Mucosa of rectum (tissue), 2 donors: ENCODE results near the gene IVNS1ABP.

ENCODE experiments used
- H3K27ac ChIP-seq, 2 donors: one replicate each; pipeline ENCODE4 v1.7.0; 2013; ENCODE audit warnings: inconsistent platforms in 2 of 2, low read depth in 2 of 2, low read length in 2 of 2
- H3K27me3 ChIP-seq, 2 donors: one replicate each; pipeline ENCODE4 v1.7.0; 2013; ENCODE audit warnings: low read length in 2 of 2; ENCODE audit not compliant: control insufficient read depth in 2 of 2, insufficient read depth in 2 of 2
- H3K36me3 ChIP-seq, 2 donors: one replicate each; pipeline ENCODE4 v1.7.0; 2013; ENCODE audit warnings: low read length in 2 of 2; ENCODE audit not compliant: control insufficient read depth in 2 of 2, insufficient read depth in 2 of 2
- H3K4me1 ChIP-seq, 2 donors: one replicate each; pipeline ENCODE4 v1.7.0; 2013; ENCODE audit warnings: low read length in 2 of 2, mild to moderate bottlenecking in 1 of 2; ENCODE audit not compliant: control insufficient read depth in 2 of 2, insufficient read depth in 2 of 2
- H3K4me3 ChIP-seq, 2 donors: one replicate each; pipeline ENCODE4 v1.7.0; 2013; ENCODE audit warnings: low read length in 2 of 2
- H3K9ac ChIP-seq, 2 donors: one replicate each; pipeline ENCODE4 v1.7.0; 2013; ENCODE audit warnings: low read length in 2 of 2, low read depth in 1 of 2, mild to moderate bottlenecking in 1 of 2
- H3K9me3 ChIP-seq, 2 donors: one replicate each; pipeline ENCODE4 v1.7.0; 2013; ENCODE audit warnings: low read length in 2 of 2; ENCODE audit not compliant: control insufficient read depth in 2 of 2
- donor health status: healthy.
- donor health status: Normal muscosa, but diverticular disease.

The IVNS1ABP gene

DNA sequence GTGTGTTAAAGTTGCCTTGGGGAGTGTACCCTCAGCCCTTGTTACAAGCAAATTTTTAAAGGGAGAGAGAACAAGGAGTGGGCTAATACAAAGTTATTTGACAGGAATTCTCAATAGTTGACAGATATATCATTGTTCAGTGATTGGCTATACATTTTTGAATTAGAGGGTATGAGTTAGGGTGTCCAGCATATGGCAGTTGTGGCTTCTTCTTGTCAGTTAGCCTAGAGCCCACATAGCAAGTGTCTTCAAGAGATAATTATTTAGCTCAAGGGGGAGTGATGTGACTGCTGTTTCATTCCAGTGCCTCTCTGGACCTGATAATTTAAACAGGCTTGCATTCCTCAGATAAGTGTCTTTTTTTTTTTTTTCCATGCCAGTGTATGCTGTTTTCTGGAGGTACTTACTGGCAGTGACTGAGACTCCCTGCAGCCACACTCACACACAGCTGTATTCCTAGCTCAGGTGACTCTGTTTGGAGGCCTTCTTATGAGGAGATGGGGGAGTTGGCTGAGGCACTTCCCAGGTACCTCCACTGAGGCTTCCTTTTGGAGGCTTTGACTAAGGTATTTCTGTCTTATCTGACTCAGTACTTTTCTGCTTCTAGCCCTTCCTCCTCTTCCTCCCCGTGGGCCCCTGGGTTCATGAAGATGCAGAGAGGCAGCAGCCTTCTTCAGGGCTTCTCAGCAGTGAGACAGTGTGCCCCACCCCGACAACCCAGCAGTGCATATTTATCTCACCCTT lies 32.3 kb downstream of the IVNS1ABP start:
- Histone ChIP-seq H3K27me3 (no peaks in the 10 kb centered on the region), H3K4me3 (no peak overlapping the region), H3K27ac (no peak overlapping the region), H3K4me1 (no peaks in the 10 kb centered on the region), H3K9me3 (no peaks in the 10 kb centered on the region), H3K36me3 (peaks cover 2 to 4% of the 10 kb centered on the region in 2 donors), H3K9ac (no peak overlapping the region)

DNA sequence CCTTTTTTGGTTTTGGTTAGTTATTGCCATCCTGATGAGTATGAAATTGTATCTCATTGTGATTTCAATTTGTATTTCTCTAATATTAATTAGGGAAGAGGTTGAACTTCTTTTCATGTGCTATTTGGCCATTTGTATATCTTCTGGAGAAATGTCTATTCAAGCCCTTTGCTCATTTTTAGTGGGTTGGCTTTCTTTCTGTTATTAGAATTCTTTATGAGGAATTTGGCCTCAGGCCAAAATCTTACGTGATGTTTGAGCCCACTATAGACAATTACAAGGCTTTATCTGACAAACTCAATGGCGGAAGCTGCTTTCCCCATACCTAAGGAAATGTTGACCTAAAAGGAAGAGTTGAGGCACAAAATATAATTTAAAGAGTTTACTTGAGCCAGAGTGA lies 32.9 kb downstream of the IVNS1ABP start:
- H3K4me1 ChIP-seq: no peaks in the 10 kb centered on the region
- peaks cover 2 to 4% of the 10 kb centered on the region in 2 donors for H3K36me3 ChIP-seq
- H3K27ac ChIP-seq: no peak overlapping the region
- H3K9ac ChIP-seq: no peak overlapping the region
- no peaks in the 10 kb centered on the region for H3K27me3 ChIP-seq
- H3K4me3 ChIP-seq: no peak overlapping the region
- no peaks in the 10 kb centered on the region for H3K9me3 ChIP-seq

DNA sequence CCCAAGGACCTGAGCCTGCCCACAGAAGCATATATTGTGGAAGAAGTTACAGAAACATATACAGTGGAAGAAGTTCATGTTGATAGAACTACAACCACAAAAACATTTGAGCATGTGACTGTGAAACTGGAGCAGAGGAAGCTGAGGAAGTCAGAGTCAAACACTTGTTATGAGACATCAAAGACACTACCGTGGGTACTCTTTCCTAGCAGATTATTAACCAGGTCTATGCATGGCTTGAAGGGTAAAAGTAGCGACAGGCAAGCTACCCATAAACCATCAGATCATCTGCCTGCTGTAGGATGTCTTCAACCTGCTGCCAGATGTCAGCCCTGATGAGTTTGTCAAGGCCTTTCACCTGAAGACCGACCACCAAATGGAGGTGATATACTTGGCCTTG lies 35.8 kb downstream of the IVNS1ABP start:
- no peaks in the 10 kb centered on the region for H3K9me3 ChIP-seq
- H3K36me3 ChIP-seq: peaks cover 4% of the 10 kb centered on the region in 2 donors
- no peak overlapping the region for H3K9ac ChIP-seq
- no peak overlapping the region for H3K27ac ChIP-seq
- H3K4me1 ChIP-seq: no peaks in the 10 kb centered on the region
- no peaks in the 10 kb centered on the region for H3K27me3 ChIP-seq
- no peak overlapping the region for H3K4me3 ChIP-seq

DNA sequence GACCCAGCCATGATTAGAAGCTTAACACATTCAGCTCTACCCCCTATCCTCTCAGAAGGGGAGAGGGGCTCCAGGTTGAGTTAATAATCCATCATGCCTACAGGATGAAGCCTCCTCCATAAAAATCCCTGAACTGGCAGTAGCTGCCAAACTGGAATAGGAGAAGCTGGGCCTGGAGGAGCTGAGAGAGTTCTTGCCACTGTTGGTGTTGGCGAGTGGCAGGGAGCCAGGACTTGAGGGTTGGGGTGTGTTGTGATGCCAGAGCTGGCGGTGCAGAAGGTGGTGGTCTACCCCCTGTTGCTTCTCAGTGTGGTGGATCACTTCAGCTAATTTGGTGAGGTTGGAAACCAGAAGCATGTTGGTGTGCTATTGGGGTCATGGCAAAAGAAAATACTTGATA lies 36.5 kb downstream of the IVNS1ABP start:
- Histone ChIP-seq H3K4me3 (no peak overlapping the region), H3K9me3 (no peaks in the 10 kb centered on the region), H3K36me3 (peaks cover 4% of the 10 kb centered on the region in 2 donors), H3K27ac (no peak overlapping the region), H3K4me1 (no peaks in the 10 kb centered on the region), H3K9ac (no peak overlapping the region), H3K27me3 (no peaks in the 10 kb centered on the region)

DNA sequence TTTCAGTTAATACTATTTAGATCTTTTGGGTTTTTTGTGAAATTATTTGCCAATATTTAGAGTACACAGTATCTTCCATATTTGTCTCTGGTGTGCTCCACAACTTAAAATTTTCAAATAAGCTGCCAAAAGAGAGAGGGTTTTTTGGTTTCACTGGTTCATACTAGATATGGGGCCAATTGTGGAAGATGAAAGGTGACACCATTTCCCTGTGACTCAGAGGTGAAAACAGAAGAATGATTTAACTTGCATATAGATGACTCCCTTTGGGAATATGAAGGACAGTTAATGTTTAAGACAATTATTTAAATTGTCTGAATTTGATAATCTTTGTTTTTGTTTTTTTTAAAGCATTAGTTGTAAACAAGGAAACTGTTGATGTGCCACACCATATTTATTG lies 37.5 kb downstream of the IVNS1ABP start:
- H3K4me1 ChIP-seq: no peaks in the 10 kb centered on the region
- H3K9me3 ChIP-seq: no peaks in the 10 kb centered on the region
- no peak overlapping the region for H3K27ac ChIP-seq
- H3K36me3 ChIP-seq: peaks cover 4% of the 10 kb centered on the region in 2 donors
- no peak overlapping the region for H3K9ac ChIP-seq
- no peaks in the 10 kb centered on the region for H3K27me3 ChIP-seq
- no peak overlapping the region for H3K4me3 ChIP-seq

DNA sequence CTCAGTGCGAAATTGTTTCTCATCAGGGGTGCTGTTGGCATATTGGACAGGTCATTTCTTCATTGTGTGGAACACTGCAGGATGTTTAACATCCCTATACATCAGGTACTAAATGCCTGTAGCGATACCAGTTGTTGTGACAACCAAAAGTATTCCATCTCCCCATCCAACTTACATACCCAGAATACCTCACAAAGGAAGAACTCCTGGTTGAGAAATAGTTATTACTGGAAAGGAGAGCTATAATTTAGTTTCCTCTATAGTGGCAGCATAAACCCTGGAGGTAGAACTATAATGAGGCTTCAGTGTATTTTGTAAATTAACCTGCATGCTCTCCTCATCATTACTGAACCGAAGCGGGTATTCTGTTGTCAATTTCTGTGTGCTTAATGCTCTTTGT lies 45.1 kb downstream of the IVNS1ABP start:
- H3K9me3 ChIP-seq: no peaks in the 10 kb centered on the region
- no peak overlapping the region for H3K9ac ChIP-seq
- H3K4me1 ChIP-seq: no peaks in the 10 kb centered on the region
- no peaks in the 10 kb centered on the region for H3K36me3 ChIP-seq
- H3K27ac ChIP-seq: no peak overlapping the region
- no peaks in the 10 kb centered on the region for H3K27me3 ChIP-seq
- no peak overlapping the region for H3K4me3 ChIP-seq

DNA sequence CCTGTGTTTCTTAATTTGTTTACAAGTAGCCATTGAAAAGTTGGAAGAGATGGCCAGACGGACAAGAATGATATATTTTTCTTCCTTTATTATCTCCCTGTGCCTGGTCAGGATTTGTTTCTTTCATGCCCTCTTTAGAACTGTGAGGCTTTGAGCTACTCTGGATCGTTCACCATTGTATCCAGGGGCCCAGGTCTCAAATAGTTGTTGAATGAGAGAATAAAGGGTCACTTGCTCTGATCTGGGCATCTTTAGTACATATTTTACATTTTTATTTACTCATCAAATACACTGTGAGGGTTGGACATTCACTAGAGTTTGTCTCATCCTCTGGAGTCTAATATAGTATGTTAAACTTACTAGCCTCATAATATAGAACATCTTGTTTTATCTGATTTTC lies 48.7 kb downstream of the IVNS1ABP start:
- Histone ChIP-seq H3K4me3 (no peak overlapping the region), H3K27ac (no peak overlapping the region), H3K9me3 (no peaks in the 10 kb centered on the region)

DNA sequence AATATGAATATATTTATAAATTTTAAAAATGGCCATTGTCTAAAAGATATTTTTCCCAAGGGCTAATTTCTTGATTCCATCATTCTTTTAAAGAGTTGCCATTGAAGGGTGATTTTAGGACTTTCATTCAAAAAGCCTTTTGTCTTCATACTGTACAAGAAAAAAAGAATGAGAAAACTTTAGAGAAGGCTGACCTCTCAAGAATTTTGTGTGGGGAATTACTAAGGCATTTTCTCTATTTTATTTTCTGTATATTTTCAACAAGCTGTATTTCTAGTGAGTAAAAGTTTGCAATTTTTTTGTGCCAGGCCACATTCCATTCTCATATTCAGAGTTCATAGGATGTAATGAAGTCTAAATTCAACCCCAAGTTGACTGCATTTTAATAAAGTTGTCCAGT lies 49.3 kb downstream of the IVNS1ABP start:
- Histone ChIP-seq H3K27me3 (no peaks in the 10 kb centered on the region), H3K4me3 (no peak overlapping the region), H3K4me1 (no peaks in the 10 kb centered on the region), H3K9me3 (no peaks in the 10 kb centered on the region), H3K9ac (no peak overlapping the region), H3K36me3 (no peaks in the 10 kb centered on the region), H3K27ac (no peak overlapping the region)

More for the DNA sequence above, 48.7 kb downstream of the IVNS1ABP start:
- H3K36me3 ChIP-seq: no peaks in the 10 kb centered on the region
- no peak overlapping the region for H3K9ac ChIP-seq
- no peaks in the 10 kb centered on the region for H3K27me3 ChIP-seq
- H3K4me1 ChIP-seq: no peaks in the 10 kb centered on the region

DNA sequence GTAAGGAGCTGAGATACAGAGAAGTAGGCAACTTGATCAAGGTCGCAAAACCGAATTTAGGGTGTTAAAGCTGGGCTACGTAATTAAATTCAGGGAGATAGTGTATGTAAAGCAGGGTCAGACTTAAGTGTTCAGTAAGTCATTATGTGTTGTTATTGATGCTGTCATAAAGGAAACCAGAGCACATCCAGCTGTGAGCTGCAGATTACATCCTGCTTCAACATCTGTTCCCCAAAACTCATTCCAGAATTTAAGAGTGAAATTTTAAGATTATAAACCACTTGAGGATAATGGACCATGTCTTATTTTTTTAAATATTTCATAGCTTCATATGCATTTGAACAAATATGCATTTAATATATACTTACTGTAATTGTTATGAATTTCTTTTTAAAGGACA lies 49.7 kb downstream of the IVNS1ABP start:
- Histone ChIP-seq H3K27me3 (no peaks in the 10 kb centered on the region), H3K27ac (no peak overlapping the region), H3K4me1 (no peaks in the 10 kb centered on the region), H3K4me3 (no peak overlapping the region), H3K9me3 (no peaks in the 10 kb centered on the region), H3K36me3 (no peaks in the 10 kb centered on the region), H3K9ac (no peak overlapping the region)

DNA sequence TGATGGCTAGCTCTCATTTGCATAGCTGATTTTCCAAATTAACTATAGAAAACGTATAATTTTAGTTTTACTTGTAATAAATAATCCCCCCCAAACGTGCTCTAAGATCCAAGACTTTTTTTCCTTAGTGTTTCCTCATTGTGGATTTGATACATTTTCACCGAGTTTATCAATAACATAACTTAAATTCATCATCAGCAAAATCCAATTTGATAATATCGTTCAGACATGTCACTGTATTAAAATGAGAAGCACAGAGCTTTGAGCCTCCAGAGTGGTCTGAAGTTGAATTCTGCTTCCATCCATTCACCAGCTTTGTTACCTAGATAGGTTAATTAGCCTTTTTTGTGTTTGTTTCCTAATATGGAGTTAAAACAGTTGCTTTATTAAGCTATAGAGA lies 51.7 kb downstream of the IVNS1ABP start:
- Histone ChIP-seq H3K27ac (no peak overlapping the region), H3K4me1 (no peaks in the 10 kb centered on the region), H3K36me3 (no peaks in the 10 kb centered on the region), H3K4me3 (no peak overlapping the region), H3K9me3 (no peaks in the 10 kb centered on the region), H3K27me3 (no peaks in the 10 kb centered on the region), H3K9ac (no peak overlapping the region)
